ENCODE results near the gene FTCD.

The FTCD gene

DNA sequence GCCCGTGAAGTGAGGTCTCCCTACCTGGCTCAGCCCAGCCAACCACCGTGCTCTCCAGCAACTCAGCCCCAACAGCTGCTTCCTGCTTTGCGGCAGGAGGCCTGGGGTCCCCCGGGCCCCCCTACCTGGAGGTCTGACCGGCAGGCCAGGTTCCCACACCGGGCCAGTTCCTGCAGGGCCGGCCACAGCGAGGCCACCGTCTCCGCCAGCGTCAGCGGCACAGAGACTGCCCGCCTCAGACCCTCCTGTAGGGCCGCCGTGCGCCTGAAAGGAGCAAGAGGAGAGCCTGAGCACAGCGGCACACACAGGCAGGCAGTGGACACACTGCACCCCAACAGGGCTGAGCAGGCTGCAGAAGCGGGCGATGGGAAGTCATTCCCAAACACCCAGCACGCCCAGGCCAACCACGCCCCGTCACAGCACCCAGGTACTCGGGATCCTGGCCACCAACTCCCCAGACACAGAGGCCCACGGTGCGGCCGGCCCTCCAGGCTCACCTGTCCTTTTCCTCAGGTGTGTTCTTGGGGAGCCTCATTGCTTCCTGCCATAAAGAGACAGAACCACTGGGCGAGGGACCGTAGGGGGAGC, 16.9 kb downstream of the FTCD start:
- H3K9ac ChIP-seq (ENCODE audit: low read depth, low read length): no peak overlapping the region
- H3K9me3 ChIP-seq (ENCODE audit: insufficient read depth, low read depth, low read length): no peaks in the 10 kb centered on the region
- no peaks in the 10 kb centered on the region for H3K36me3 ChIP-seq (ENCODE audit: insufficient read depth, low read depth, low read length)
- H3K4me1 ChIP-seq (ENCODE audit: insufficient read depth, low read length): no peaks in the 10 kb centered on the region
- H3K4me3 ChIP-seq (ENCODE audit: low read length): no peak overlapping the region
- no peaks in the 10 kb centered on the region for H3K27me3 ChIP-seq (ENCODE audit: insufficient read depth, low read length)
- H3K27ac ChIP-seq (ENCODE audit: low read length): no peak overlapping the region

DNA sequence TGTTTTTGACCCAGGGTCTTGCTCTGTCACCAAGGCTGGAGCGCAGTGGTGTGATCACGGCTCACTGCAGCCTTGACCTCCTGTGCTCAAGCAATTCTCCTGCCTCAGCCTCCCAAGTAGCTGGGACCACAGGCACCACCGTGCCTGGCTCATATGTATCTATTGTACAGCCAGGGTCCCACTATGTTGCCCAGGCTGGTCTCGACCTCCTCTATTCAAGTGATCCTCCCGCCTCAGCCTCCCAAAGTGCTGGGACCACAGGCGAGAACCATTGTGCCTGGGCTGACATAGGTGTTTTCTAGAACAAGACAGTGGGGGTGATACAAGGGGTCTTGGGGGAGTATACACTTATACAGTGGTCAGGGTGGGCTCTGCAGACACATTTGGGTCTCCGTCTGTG, 17.5 kb downstream of the FTCD start:
- Histone ChIP-seq H3K9ac (ENCODE audit: low read depth, low read length) (no peak overlapping the region), H3K9me3 (ENCODE audit: insufficient read depth, low read depth, low read length) (no peaks in the 10 kb centered on the region), H3K4me3 (ENCODE audit: low read length) (no peak overlapping the region), H3K4me1 (ENCODE audit: insufficient read depth, low read length) (no peaks in the 10 kb centered on the region), H3K36me3 (ENCODE audit: insufficient read depth, low read depth, low read length) (no peaks in the 10 kb centered on the region), H3K27ac (ENCODE audit: low read length) (no peak overlapping the region), H3K27me3 (ENCODE audit: insufficient read depth, low read length) (no peaks in the 10 kb centered on the region)

DNA sequence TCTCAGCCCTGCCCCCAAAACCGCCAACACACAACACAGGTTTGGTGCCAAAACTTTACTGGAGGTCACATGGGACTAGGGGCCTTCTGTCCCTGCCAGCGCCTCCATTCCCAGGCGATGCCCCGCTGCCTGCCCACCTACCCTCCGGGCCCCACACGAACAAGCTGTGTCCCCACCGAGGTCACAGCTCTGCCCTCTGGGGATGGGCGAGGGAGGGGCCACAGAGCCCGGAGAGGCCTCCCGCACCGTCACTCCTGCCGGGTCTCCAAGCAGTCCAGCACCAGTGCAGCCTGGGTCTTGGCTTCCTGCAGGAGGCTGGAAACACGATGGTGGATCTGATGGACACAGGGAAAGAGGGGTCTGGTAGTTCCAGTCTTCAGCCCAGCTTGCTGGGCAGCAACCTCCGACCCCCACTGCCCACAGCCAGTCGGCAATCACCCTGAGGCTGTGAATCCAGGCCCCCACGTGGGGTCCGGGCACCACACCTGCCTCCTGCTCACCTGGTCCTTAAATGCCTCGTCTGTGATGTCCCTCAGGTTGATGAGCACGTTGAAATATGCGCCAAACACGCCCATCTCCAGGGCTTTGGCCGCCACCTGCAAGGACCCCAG, 18.5 kb downstream of the FTCD start:
- no peak overlapping the region for H3K4me3 ChIP-seq (ENCODE audit: low read length)
- H3K27me3 ChIP-seq (ENCODE audit: insufficient read depth, low read length): no peaks in the 10 kb centered on the region
- no peak overlapping the region for H3K27ac ChIP-seq (ENCODE audit: low read length)
- no peak overlapping the region for H3K9ac ChIP-seq (ENCODE audit: low read depth, low read length)
- H3K4me1 ChIP-seq (ENCODE audit: insufficient read depth, low read length): no peaks in the 10 kb centered on the region
- no peaks in the 10 kb centered on the region for H3K36me3 ChIP-seq (ENCODE audit: insufficient read depth, low read depth, low read length)
- H3K9me3 ChIP-seq (ENCODE audit: insufficient read depth, low read depth, low read length): no peaks in the 10 kb centered on the region

DNA sequence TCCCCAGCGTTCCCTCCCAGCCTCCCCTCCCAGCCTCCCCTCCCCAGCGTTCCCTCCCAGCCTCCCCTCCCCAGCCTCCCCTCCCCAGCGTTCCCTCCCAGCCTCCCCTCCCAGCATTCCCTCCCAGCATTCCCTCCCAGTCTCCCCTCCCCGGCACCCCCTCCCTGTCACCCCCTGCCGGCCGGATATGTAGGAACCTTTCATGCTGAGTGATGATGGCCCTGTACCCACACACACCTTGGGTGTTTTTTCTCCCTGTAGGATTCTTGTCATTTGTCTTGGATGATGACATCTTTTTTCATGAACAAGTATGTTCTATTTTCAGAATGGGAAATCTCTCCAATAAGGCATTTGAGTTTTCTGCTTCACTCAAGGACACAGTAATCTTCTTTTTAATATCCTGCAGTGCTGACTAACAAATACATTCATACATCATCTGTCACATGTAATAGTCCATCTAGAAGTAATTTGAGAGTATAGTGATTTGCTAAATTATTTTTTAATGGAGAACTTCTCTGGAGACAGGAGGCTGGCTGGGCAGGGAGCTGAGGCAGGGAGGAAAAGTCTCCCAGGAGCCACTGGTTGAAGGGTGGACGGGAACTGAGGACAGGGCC, 19.5 kb downstream of the FTCD start:
- Histone ChIP-seq H3K36me3 (ENCODE audit: insufficient read depth, low read depth, low read length) (no peaks in the 10 kb centered on the region), H3K27ac (ENCODE audit: low read length) (no peak overlapping the region), H3K9ac (ENCODE audit: low read depth, low read length) (no peak overlapping the region), H3K4me1 (ENCODE audit: insufficient read depth, low read length) (no peaks in the 10 kb centered on the region), H3K4me3 (ENCODE audit: low read length) (no peak overlapping the region), H3K27me3 (ENCODE audit: insufficient read depth, low read length) (no peaks in the 10 kb centered on the region), H3K9me3 (ENCODE audit: insufficient read depth, low read depth, low read length) (no peaks in the 10 kb centered on the region)

DNA sequence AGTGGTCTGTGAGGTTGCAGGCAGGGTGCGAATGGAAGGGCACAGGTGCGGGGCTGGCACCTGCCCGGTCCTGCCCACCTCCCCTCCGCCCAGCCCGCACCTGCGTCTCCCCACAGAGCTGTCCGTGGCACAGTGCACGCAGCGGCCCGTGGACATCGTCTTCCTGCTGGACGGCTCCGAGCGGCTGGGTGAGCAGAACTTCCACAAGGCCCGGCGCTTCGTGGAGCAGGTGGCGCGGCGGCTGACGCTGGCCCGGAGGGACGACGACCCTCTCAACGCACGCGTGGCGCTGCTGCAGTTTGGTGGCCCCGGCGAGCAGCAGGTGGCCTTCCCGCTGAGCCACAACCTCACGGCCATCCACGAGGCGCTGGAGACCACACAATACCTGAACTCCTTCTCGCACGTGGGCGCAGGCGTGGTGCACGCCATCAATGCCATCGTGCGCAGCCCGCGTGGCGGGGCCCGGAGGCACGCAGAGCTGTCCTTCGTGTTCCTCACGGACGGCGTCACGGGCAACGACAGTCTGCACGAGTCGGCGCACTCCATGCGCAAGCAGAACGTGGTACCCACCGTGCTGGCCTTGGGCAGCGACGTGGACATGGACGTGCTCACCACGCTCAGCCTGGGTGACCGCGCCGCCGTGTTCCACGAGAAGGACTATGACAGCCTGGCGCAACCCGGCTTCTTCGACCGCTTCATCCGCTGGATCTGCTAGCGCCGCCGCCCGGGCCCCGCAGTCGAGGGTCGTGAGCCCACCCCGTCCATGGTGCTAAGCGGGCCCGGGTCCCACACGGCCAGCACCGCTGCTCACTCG, 23.3 kb downstream of the FTCD start:
- Histone ChIP-seq H3K9me3 (ENCODE audit: insufficient read depth, low read depth, low read length) (no peaks in the 10 kb centered on the region), H3K9ac (ENCODE audit: low read depth, low read length) (no peak overlapping the region), H3K27ac (ENCODE audit: low read length) (no peak overlapping the region), H3K27me3 (ENCODE audit: insufficient read depth, low read length) (no peaks in the 10 kb centered on the region), H3K4me3 (ENCODE audit: low read length) (no peak overlapping the region), H3K4me1 (ENCODE audit: insufficient read depth, low read length) (no peaks in the 10 kb centered on the region), H3K36me3 (ENCODE audit: insufficient read depth, low read depth, low read length) (no peaks in the 10 kb centered on the region)

DNA sequence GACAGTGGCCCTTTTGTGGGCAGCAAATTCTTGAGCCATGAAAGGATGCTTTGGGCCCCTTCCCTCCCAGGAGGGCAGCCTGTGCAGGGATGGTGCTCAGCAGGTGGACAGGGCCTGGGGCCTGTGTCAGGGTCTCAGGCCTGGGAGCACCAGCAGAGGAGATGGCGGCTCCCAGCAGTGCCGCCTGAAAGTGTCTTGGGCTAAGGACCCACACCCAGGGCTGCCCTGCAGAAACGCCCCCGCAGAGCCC, 23.9 kb downstream of the FTCD start:
- Histone ChIP-seq H3K27ac (ENCODE audit: low read length) (no peak overlapping the region), H3K4me3 (ENCODE audit: low read length) (no peak overlapping the region), H3K9ac (ENCODE audit: low read depth, low read length) (no peak overlapping the region), H3K9me3 (ENCODE audit: insufficient read depth, low read depth, low read length) (no peaks in the 10 kb centered on the region), H3K4me1 (ENCODE audit: insufficient read depth, low read length) (no peaks in the 10 kb centered on the region), H3K36me3 (ENCODE audit: insufficient read depth, low read depth, low read length) (no peaks in the 10 kb centered on the region), H3K27me3 (ENCODE audit: insufficient read depth, low read length) (no peaks in the 10 kb centered on the region)

DNA sequence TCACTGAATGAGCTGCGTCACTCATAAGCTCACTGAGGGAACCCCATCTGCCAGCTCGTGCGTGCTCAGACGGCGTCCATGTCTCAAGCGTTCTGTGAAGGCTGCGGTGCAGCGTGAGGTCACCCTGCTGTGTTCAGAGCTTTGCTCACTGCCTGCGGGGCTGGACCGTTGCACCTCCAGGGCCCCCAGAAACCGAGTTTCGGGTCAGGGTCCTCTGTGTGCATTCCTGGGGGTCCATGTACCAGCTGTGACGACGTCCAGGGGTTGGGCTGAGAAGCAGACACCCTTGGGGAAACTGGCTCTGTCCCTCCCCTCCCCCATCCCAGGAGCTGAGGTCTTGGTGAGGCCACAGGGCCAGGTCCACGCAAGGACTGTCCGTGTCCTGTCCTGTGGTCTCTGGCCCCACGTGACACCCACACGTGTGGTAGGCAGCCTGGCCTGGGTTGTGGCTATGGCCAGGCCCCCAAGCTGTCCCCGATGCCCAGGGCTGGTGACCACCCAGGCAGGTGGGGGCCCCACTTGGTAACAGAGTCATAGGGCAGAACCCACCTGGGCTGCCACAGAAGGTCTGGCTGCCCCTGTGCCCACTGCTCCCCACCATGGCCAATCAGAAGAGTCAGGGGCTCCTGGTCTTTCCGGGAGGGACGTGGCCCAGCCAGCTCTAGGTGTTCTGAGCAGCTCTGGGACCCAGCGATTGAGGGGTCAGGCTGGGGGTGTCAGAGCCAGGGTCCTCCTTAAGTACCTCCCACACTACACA, 24.4 kb downstream of the FTCD start:
- Histone ChIP-seq H3K27me3 (ENCODE audit: insufficient read depth, low read length) (no peaks in the 10 kb centered on the region), H3K9ac (ENCODE audit: low read depth, low read length) (no peak overlapping the region), H3K4me3 (ENCODE audit: low read length) (no peak overlapping the region), H3K36me3 (ENCODE audit: insufficient read depth, low read depth, low read length) (no peaks in the 10 kb centered on the region), H3K4me1 (ENCODE audit: insufficient read depth, low read length) (no peaks in the 10 kb centered on the region), H3K27ac (ENCODE audit: low read length) (no peak overlapping the region), H3K9me3 (ENCODE audit: insufficient read depth, low read depth, low read length) (no peaks in the 10 kb centered on the region)

DNA sequence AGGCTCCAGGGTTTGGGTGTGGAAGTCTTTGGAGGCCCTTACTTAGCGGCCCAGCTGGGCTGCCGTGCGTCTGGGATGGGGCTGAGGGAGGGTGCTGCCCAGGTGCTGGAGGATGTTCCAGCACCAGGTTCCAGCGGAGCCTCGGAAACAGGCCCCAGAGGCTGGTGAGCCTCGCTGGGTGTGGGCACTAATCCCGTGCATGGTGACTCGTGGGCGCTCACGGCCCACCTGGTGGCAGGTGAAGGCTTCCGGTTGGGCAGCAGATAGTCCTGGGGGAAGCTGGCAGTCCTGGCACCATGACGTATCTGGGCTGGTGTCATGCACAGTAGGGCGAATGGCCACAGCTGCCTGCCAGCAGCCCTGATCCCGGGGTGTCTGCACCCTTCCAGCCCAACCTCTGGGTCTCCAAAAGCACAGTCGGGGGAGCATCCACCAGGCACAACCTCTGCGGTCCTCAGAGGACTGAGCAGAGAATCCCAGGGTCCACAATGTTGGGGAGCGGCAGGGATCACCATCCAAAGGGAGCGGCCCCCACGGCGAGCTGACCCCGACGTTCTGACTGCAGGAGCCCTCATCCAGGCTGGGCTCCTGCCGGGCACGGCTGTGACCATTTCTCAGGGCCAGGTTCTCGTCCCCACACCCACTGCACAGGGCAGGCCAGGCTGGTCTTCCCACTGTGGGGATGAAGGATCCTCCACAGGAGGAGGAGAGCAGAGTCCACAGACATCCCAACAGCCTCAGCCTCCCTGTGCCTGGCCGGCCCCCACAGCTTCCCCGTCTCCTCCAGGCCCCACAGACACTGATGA, 25.3 kb downstream of the FTCD start:
- Histone ChIP-seq H3K36me3 (ENCODE audit: insufficient read depth, low read depth, low read length) (no peaks in the 10 kb centered on the region), H3K9ac (ENCODE audit: low read depth, low read length) (no peak overlapping the region; the same call in 1 of the 2 replicates)

DNA sequence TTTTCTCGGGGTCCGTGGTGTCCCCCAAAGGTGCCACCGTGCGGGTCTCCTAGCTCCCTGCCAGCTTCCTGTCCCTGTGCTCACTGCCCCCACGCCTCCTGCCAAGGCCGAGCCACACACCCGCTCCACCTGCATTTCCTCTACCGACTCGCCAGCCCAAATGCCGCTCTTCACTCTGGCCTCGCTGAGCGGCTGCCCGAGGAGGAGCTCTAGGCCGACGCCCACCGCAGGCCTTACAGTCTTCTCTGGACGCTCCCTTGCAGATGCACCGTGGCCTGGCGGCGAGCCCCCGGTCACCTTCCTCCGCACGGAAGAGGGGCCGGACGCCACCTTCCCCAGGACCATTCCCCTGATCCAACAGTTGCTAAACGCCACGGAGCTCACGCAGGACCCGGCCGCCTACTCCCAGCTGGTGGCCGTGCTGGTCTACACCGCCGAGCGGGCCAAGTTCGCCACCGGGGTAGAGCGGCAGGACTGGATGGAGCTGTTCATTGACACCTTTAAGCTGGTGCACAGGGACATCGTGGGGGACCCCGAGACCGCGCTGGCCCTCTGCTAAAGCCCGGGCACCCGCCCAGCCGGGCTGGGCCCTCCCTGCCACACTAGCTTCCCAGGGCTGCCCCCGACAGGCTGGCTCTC, 26.3 kb downstream of the FTCD start:
- Histone ChIP-seq H3K9ac (ENCODE audit: low read depth, low read length) (no peak overlapping the region), H3K27ac (ENCODE audit: low read length) (no peak overlapping the region), H3K9me3 (ENCODE audit: insufficient read depth, low read depth, low read length) (no peaks in the 10 kb centered on the region), H3K4me1 (ENCODE audit: insufficient read depth, low read length) (no peaks in the 10 kb centered on the region), H3K27me3 (ENCODE audit: insufficient read depth, low read length) (no peaks in the 10 kb centered on the region), H3K36me3 (ENCODE audit: insufficient read depth, low read depth, low read length) (no peaks in the 10 kb centered on the region), H3K4me3 (ENCODE audit: low read length) (no peak overlapping the region)

More for the DNA sequence above, 25.3 kb downstream of the FTCD start:
- H3K27me3 ChIP-seq (ENCODE audit: insufficient read depth, low read length): no peaks in the 10 kb centered on the region
- H3K4me3 ChIP-seq (ENCODE audit: low read length): no peak overlapping the region
- no peaks in the 10 kb centered on the region for H3K4me1 ChIP-seq (ENCODE audit: insufficient read depth, low read length)
- H3K9me3 ChIP-seq (ENCODE audit: insufficient read depth, low read depth, low read length): no peaks in the 10 kb centered on the region
- no peak overlapping the region for H3K27ac ChIP-seq (ENCODE audit: low read length)

DNA sequence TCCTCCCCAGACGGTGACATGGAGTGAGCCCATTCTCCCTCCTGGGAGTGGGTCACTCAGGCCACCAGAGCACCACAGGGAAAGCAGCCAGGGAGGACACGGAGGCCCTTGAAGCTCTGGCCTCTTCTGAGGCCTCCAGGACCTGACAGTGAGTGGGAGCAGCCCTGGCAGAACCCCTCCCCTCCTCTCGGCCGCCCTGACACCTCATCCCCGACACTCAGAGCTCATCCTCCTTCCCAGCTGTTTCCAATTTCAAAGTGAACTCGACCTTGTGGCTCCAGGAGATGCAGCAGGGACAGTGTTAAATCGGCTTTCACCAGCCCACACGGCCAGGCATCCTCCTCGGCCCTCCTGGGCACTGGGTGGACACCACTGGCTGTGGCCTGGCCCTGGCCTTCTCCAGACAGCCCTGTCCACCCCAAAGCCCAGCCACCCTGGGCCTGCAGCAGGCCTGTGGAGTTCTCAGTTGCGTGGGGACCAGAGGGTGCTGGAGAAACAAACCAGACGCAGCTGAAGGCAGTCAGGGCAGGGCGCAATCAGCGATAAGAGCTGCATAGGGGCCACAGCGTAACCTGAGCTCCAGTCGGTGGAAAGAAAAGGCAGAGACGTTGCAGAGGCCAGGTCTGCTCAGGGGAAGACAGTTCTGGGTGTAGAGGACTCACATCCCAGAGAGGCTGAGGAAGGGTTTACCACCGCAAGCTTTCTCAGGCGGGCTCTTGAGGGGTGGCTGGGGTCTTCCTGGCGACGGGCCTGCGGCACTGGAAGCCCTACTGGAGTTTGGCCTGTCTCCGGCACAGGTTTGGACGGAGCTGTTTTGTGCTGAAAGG, 27.1 kb downstream of the FTCD start:
- H3K4me3 ChIP-seq (ENCODE audit: low read length): no peak overlapping the region
- no peaks in the 10 kb centered on the region for H3K4me1 ChIP-seq (ENCODE audit: insufficient read depth, low read length)
- no peak overlapping the region for H3K27ac ChIP-seq (ENCODE audit: low read length)
- H3K36me3 ChIP-seq (ENCODE audit: insufficient read depth, low read depth, low read length): no peaks in the 10 kb centered on the region
- H3K27me3 ChIP-seq (ENCODE audit: insufficient read depth, low read length): no peaks in the 10 kb centered on the region
- no peaks in the 10 kb centered on the region for H3K9me3 ChIP-seq (ENCODE audit: insufficient read depth, low read depth, low read length)
- no peak overlapping the region for H3K9ac ChIP-seq (ENCODE audit: low read depth, low read length)
